ENCODE data around the gene ZNF185.

ZNF185 gene

DNA sequence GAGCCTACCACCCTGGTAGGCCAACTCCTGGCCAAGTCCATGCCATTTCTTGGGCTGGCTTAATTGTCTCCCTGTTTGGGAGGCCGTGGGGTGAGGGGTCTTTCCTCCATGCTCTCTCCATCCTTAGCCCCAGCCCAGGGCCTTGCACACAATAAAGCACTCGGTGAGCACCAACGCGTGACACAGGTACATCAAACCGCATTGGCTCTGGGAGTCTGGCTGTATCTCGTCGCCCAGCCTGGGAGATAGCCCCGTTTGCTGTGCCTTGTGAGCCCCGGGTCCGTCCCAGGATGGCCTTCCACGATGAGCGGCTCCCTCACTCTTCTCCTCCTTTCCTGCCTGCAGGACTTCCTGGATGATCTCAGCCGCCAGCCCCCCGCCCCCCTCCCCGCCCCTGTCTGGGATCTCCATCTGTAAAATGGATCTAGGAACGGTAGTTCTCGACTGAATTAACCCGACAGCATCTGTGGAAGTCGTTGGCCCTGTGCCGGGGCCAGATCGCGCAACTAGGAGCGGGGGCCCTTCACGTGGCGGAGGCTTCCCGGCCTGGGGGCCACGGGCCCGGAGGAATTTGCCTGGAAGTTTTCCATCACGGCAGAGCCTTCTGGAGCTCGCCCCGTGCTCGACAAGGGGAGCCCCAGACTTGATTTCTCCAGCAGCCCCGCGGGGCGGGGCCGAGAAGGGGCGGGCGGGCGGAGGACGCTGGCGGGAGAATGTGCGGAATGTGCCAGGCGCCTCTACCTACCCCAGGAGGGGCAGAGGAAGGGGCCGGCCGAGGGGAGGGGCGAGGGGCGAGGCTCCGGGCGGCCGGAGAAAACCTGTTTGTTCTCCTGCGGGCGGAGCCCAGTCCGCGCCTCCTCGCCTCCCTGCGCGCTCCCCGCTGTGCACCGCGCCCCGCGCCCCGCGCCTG, at the start of gene ZNF185:
TSS of gene ZNF185 (plus strand) at position 846 of the 910 bp plus-strand sequence. CDS start 16,423 bp downstream, outside the sequence.
- DNase-seq (ENCODE audit: low read depth), result no peak

GRCh38 chrX:152850465-152850864, 47.4 kb upstream of the ZNF185 start:
- DNase-seq (ENCODE audit: low read depth), result no peak

DNA sequence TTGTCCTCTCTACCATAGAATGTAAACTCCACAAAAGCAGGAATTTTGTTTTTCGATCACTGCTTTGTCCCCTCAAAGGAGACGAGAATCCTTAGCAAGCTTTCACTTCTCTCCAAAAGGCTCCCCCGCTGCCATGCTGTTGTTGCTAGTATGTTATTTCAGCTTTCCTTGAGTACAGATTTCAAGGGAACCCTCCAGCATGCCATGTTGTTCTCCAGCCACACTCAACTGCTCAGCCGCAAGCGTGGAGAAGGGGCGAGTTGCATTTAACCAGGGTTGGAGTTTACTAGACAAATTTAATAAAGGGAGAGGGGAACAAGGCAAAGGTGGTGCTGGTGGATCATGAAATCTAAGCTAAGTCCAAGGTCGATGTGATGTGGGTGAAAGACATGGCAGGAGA, 43.9 kb upstream of the ZNF185 start:
- no peak for DNase-seq (ENCODE audit: low read depth)

GRCh38 chrX:152861116-152861515, 36.8 kb upstream of the ZNF185 start:
- no peak for DNase-seq (ENCODE audit: low read depth)

GRCh38 chrX:152861826-152862225, 36.0 kb upstream of the ZNF185 start:
- no peak for DNase-seq (ENCODE audit: low read depth)

DNA sequence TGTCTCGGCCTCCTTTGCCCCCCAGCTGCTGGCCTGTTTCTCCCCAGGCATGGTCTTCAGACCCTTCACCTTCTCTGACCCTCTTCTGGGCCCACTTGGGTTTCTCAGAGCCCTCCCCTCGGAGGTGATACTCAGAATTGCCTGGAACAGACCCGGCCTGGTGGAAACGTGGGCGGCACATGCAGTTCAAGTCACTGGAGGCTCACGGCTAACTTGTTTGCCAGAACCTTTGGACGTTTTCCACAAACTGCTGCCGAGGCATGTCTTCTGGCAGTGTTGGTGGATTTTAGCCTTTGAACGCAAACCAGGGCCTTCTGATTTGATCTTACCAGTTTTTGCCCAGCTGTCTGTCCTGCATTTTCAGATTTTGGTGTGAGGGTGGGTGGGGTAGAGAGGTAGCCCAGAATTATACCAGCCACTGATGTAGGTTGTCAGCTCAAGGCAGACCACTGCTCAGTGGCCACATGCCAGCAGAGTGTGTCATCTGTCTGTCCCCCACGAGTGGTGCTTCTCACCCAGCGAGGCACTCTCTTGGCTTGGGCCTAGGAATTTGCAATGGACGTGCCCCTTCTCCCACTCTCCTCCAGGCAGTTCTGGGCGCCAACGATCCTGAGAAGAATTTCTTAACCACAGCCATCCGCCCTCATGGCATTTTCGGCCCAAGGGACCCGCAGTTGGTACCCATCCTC, 32.5 kb upstream of the ZNF185 start:
- DNase-seq (ENCODE audit: low read depth), result no peak

DNA sequence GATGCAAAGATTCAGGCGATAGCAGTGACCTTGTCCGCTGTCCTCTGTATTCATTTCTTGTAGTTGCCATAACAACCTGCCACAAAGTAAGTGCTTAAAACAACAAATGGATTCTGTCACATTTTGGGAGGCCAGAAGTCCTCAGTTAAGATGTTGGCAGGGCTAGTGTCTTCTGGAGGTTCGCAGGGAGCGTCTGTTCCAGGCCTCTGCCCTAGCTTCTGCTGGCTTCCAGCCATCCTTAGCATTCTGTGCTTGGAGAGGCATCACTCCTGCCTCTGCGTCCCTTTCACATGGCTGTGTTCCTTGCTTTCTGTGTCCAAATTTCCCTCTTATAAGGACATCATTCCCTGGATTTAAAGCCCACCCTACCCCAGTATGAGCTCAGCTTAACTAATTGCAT, 31.5 kb upstream of the ZNF185 start:
- no peak for DNase-seq (ENCODE audit: low read depth)

- no peak for DNase-seq (ENCODE audit: low read depth)
These were observed 27.9 kb upstream of the ZNF185 start for GRCh38 chrX:152869972-152870371.

DNA sequence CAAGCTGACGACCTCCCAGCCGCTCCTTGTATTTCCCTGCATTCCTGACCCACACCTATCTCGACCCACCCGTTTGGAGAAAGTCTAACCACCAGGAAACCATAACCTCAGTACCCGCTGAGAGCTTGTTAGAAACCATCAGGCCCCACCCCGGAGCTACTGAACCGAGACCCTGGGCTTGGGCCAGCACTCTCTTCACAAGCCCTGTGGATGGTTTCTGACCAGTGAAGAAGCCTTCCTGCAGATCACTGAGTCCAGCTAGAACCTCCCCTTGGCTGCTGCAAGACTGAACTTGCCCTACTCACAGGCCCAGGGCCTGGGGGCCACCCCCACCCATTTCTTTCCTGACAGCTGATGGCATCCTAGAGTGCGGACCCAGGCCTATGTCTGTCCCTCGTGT, 26.6 kb upstream of the ZNF185 start:
- no peak for DNase-seq (ENCODE audit: low read depth)

DNA sequence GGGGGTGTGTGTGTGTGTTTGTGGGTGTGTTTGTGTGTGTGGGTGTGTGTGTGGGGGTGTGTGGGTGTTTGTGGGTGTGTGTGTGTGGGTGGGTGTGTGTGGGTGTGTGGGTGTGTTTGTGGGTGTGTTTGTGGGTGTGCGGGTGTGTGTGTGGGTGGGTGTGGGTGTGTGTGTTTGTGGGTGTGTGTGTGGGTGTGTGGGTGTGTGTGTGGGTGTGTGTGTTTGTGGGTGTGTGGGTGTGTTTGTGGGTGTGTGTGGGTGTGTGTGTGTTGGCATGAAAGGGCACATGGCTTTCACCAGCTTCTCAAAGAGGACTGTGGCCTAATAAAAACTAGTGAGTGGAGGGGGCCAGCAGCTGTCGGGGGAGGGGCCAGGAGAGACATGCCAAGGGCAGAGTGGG, 25.3 kb upstream of the ZNF185 start:
- DNase-seq (ENCODE audit: low read depth), result no peak

GRCh38 chrX:152873361-152873760, 24.5 kb upstream of the ZNF185 start:
- no peak for DNase-seq (ENCODE audit: low read depth)

- no peak for DNase-seq (ENCODE audit: low read depth)
These were observed 20.7 kb upstream of the ZNF185 start for GRCh38 chrX:152876931-152877840.

GRCh38 chrX:152878976-152879755, 18.7 kb upstream of the ZNF185 start:
- DNase-seq (ENCODE audit: low read depth), result no peak

- no peak for DNase-seq (ENCODE audit: low read depth)
These were observed 16.6 kb upstream of the ZNF185 start for GRCh38 chrX:152881289-152881688.

GRCh38 chrX:152884171-152884570, 13.7 kb upstream of the ZNF185 start:
- no peak for DNase-seq (ENCODE audit: low read depth)

GRCh38 chrX:152886716-152887115, 11.2 kb upstream of the ZNF185 start:
- no peak for DNase-seq (ENCODE audit: low read depth)

DNA sequence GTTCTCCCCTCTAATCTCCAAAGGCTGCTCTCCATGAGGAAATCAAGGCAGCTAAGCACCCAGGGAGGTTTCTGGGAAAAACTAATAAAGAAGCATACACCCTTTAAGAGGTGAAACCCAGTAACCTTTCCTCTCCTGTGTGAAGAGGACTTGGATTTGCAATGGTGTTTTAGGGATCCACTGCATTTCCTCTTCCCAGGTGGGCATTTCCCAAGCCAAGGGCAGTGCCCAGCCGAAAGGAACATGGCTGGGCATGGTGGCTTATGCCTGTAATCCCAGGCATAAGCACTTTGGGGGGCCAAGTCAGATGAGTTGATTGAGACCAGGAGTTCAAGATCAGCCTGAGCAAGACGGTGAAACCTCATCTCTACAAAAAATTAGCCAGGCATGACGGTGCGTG, 5.4 kb upstream of the ZNF185 start:
- no peak for DNase-seq (ENCODE audit: low read depth)

GRCh38 chrX:152892999-152893891, 4.6 kb upstream of the ZNF185 start:
- no peak for DNase-seq (ENCODE audit: low read depth)

GRCh38 chrX:152893980-152894610, 3.8 kb upstream of the ZNF185 start:
- no peak for DNase-seq (ENCODE audit: low read depth)

GRCh38 chrX:152895121-152895520, 2.7 kb upstream of the ZNF185 start:
- no peak for DNase-seq (ENCODE audit: low read depth)

Data from stimulated activated CD8-positive, alpha-beta memory T cell treated with anti-CD3 and anti-CD28 coated beads, Interleukin-15, amount 100 ng/mL, for 24 hours (primary cell).